OCI-LY3 (cell line): ENCODE results near the gene EFCAB6.

Experiments
- H2AFZ ChIP-seq: fragments of 200-600, 300-600 bp; shearing (Covaris generic); 2 replicates; pipeline ENCODE4 v1.6.0; 2014; ENCODE audit warnings: antibody characterized with exemption, low read depth, low read length
- H3K27ac ChIP-seq: fragments of 200-600, 300-600 bp; sonication (generic); 2 replicates; pipeline ENCODE4 v1.5.1; 2014; ENCODE audit warnings: mild to moderate bottlenecking, low read length, moderate library complexity, mixed read lengths
- H3K27me3 ChIP-seq: fragments of 200-600, 300-600 bp; sonication (generic); 2 replicates; pipeline ENCODE4 v1.6.1; 2014; ENCODE audit warnings: low read depth, low read length, mixed read lengths
- H3K36me3 ChIP-seq: fragments of 200-600, 300-600 bp; sonication (generic); replicated peaks from 2 replicates; pipeline ENCODE3; 2014; ENCODE audit warnings: low read depth, low read length, mixed read lengths
- H3K4me1 ChIP-seq: fragments of 300-600, 200-600 bp; sonication (generic); 2 replicates; pipeline ENCODE4 v1.6.1; 2014; ENCODE audit warnings: low read length, mixed read lengths
- H3K4me2 ChIP-seq: fragments of 200-600, 300-600 bp; sonication (generic); 2 replicates; pipeline ENCODE4 v1.6.1; 2014; ENCODE audit warnings: low read length, mixed read lengths
- H3K4me3 ChIP-seq: fragments of 300-600, 200-600 bp; sonication (generic); 2 replicates; pipeline ENCODE4 v1.5.1; 2014; ENCODE audit warnings: antibody characterized with exemption, mild to moderate bottlenecking, low read length, moderate library complexity
- H3K79me2 ChIP-seq: fragments of 300-600, 200-600 bp; shearing (Covaris generic); 2 replicates; pipeline ENCODE4 v1.6.1; 2014; ENCODE audit warnings: mild to moderate bottlenecking, low read length, mixed read lengths
- H3K9ac ChIP-seq: fragments of 300-600, 200-600 bp; shearing (Covaris generic); 2 replicates; pipeline ENCODE4 v1.6.0; 2014; ENCODE audit warnings: mild to moderate bottlenecking, low read length, moderate library complexity
- H3K9me3 ChIP-seq: fragments of 200-600, 300-600 bp; shearing (Covaris generic); 2 replicates; pipeline ENCODE4 v1.6.1; 2014; ENCODE audit warnings: low read length, mixed read lengths; ENCODE audit not compliant: insufficient read depth
- H4K20me1 ChIP-seq: fragments of 200-600, 300-600 bp; sonication (generic); 2 replicates; pipeline ENCODE4 v1.6.1; 2016; ENCODE audit warnings: low read length, mixed read lengths; ENCODE audit not compliant: insufficient read depth
- CTCF ChIP-seq: fragments of 200-600, 300-600 bp; sonication (generic); IDR thresholded peaks from 2 replicates; pipeline ENCODE4 v1.5.1; 2014; ENCODE audit warnings: antibody characterized with exemption, low read length, low read depth
- EZH2phosphoT487 ChIP-seq: fragments of 200-600 bp; shearing (Covaris generic); IDR thresholded peaks from 2 replicates; pipeline ENCODE4 v1.6.1; 2018; ENCODE audit warnings: antibody characterized with exemption, mixed run types, low read depth

The EFCAB6 gene

DNA sequence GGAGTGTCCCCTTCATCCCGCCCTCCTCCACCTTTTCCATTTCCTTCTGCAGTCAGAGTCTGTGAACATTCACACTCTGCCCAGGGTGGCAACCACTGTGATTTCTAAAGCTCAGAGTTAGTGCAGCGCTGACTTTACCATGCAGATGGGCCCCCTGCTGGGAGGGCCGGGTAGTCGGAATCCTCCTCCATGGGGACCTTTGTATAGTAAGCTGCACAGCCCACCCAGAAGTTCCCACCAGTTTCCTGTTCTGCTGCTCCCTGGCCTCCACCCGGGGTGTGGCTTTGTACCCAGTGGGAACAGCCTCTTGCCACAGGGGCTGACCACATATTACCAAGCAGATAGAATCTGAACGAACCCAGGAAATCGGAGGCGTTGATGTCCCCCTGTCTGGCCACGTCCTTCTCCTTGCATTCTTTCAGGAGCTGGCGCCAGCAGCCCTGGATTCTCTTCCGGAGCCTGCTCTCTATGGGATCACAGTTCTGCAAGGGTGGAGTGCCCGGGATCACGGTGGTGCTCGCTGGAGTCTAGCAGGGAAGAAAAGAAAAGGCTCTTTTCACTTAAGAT is 275.0 kb downstream of the EFCAB6 start:
- Histone ChIP-seq H3K9me3 (no peaks in the 10 kb centered on the region), H3K9ac (no peak overlapping the region), H3K4me1 (no peaks in the 10 kb centered on the region), H3K27ac (no peak overlapping the region), H3K79me2 (no peaks in the 10 kb centered on the region), H3K27me3 (peaks cover 42% of the 10 kb centered on the region), H3K36me3 (no peaks in the 10 kb centered on the region), H2AFZ (no peak overlapping the region), H3K4me2 (no peak overlapping the region), H4K20me1 (no peaks in the 10 kb centered on the region), H3K4me3 (no peak overlapping the region)
- TF ChIP-seq EZH2phosphoT487 (no peak), CTCF (peak; percentile 33)

DNA sequence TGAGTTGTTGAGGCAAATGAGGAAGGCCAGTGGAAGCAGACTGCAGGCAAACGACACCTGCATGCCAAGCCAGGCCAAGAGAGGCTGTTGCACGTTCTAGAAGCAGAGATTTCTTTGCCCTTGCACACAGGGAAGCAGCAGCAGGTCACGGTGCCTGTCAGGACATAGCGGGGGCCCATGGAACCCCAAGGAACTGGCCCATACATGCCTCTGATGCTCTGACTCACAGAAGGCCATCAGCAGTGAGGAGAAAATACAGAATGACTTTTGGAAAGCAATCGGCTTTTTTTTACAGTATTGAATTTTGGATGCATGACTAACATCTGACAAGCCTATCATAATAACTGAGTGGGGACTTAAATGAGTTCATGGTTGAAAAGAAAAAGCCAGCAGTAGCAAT is 276.4 kb downstream of the EFCAB6 start:
- TF ChIP-seq EZH2phosphoT487 (no peak), CTCF (no peak)
- Histone ChIP-seq H3K27me3 (peaks cover 38% of the 10 kb centered on the region), H3K9me3 (no peaks in the 10 kb centered on the region)

GRCh38 chr22:43535336-43535735 is 276.8 kb downstream of the EFCAB6 start:
- no peak overlapping the region for H2AFZ ChIP-seq
- H3K4me3 ChIP-seq: no peak overlapping the region
- H3K4me2 ChIP-seq: no peak overlapping the region
- TF ChIP-seq EZH2phosphoT487 (no peak), CTCF (no peak)
- no peaks in the 10 kb centered on the region for H3K36me3 ChIP-seq
- H3K27ac ChIP-seq: no peak overlapping the region
- H3K4me1 ChIP-seq: no peaks in the 10 kb centered on the region
- H3K9me3 ChIP-seq: no peaks in the 10 kb centered on the region
- H3K27me3 ChIP-seq: peaks cover 38% of the 10 kb centered on the region
- no peak overlapping the region for H3K9ac ChIP-seq
- H4K20me1 ChIP-seq: no peaks in the 10 kb centered on the region
- no peaks in the 10 kb centered on the region for H3K79me2 ChIP-seq

More for the DNA sequence above, 276.4 kb downstream of the EFCAB6 start:
- Histone ChIP-seq H4K20me1 (no peaks in the 10 kb centered on the region), H2AFZ (no peak overlapping the region), H3K4me1 (no peaks in the 10 kb centered on the region), H3K4me3 (no peak overlapping the region), H3K79me2 (no peaks in the 10 kb centered on the region), H3K4me2 (no peak overlapping the region), H3K36me3 (no peaks in the 10 kb centered on the region), H3K27ac (no peak overlapping the region), H3K9ac (no peak overlapping the region)

- Histone ChIP-seq H3K9me3 (no peaks in the 10 kb centered on the region), H3K9ac (no peak overlapping the region), H3K4me1 (no peaks in the 10 kb centered on the region), H3K27me3 (peaks cover 38% of the 10 kb centered on the region), H3K4me2 (no peak overlapping the region), H3K36me3 (no peaks in the 10 kb centered on the region), H3K4me3 (no peak overlapping the region), H3K79me2 (no peaks in the 10 kb centered on the region), H4K20me1 (no peaks in the 10 kb centered on the region), H2AFZ (no peak overlapping the region), H3K27ac (no peak overlapping the region)
- TF ChIP-seq CTCF (no peak), EZH2phosphoT487 (no peak)
These were observed 277.2 kb downstream of the EFCAB6 start for GRCh38 chr22:43534916-43535315.
